SKM-1 (cell line): ENCODE results near the gene NUBPL.
A peak's percentile ranks its signal among the peaks of the same experiment; 100 is the strongest.
"Not testable (repeated sequence)": the region's sequence is repeated elsewhere in the genome, so short reads cannot be mapped to it uniquely, and the experiment has no call there.

Source experiments
- DNase-seq: peaks from one replicate; lab custom pipeline; 2025; ENCODE audit not compliant: unreplicated experiment; lab: John Stamatoyannopoulos, UW

NUBPL gene

GRCh38 chr14:31868096-31868495 is 306.9 kb downstream of the NUBPL start:
- not testable (repeated sequence) for DNase-seq

DNA sequence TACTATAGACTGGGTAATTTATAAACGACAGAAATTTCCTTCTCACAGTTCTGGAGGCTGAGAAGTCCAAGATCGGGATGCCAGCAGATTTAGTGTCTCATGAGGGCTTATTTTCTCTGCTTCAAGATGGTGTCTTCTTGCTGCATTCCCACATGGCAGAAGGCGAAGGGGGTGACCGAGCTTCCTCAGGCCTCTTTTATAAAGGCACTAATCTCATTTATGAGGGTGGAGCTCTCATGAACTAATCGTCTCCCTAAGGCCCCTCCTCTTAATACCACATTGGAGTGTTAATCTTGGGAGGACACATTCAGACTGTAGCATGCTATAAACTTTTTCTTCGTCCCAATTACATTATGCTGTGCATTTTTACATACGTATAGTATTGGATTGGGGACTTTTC is 315.5 kb downstream of the NUBPL start:
- DNase-seq: no peak

GRCh38 chr14:31877255-31877798 is 316.1 kb downstream of the NUBPL start:
- DNase-seq: no peak

DNA sequence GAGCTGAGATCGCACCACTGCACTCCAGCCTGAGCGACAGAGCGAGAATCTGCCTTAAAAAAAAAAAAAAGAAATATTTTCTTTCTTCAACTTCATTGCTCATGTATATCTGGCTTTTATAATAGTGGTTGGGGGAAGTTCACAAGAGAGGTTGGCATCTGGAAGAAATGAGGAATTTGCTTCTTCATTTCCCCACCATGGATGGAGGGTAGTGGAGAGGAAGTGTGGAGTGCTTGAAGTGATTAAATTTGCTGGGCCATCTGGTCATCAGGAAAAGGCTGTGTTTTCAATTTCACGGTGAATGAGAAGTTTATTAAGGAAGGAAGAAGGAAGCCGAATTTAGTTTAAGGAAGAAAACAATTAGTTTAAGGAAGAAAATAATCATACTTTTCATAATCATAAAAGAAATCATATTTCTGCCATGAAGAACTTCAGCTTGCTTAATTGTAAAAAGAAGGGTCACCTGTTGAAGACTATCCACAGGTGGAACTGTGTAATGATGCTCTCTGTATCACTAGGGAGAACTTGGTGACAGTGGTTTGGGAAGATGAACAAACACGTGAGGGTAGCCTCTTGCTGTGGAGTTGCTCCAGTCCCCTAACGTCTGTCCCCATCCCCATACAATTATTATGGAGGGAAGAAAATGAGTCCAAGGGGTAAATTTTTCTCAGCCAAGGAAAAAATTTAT is 318.6 kb downstream of the NUBPL start:
- DNase-seq: no peak

DNA sequence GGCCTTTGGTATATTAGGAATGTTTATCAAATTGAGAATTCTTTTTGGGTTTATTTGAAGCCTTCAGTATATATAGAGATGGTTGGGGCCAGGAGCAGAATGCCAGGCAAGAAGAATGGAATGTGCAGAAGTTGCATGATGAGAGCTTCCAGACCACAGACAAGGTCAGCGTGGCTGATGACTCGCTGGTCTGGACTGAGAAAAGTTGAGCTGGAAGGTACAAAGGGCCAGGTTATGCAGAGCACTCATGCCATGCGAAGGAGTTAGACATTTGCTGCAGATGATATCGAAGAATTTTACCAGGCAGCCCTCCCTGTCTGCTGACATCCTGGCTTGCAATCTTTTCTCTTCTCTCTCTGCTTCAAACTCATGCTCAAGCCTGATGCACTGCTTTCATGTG is 319.7 kb downstream of the NUBPL start:
- no peak for DNase-seq

GRCh38 chr14:31881531-31882310 is 320.5 kb downstream of the NUBPL start:
- DNase-seq: no peak

DNA sequence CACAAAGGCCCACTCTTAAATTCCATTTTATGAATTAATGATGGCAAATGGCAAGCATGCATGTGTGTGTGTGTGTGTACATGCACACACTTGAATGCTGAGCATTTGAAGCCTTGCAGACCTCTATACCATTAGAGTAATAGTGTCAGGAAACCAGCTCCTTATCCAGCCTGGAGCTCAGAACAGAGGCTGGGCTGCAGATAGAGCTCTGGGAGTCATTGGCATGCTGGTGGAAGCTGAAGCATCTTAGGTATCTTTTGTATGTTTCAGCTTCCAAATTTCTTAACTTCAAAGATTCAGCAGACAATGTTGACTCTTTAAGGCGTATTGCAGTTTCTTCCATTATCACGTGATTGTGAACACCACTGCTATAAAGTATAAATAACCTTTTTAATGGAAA is 323.0 kb downstream of the NUBPL start:
- DNase-seq: no peak

DNA sequence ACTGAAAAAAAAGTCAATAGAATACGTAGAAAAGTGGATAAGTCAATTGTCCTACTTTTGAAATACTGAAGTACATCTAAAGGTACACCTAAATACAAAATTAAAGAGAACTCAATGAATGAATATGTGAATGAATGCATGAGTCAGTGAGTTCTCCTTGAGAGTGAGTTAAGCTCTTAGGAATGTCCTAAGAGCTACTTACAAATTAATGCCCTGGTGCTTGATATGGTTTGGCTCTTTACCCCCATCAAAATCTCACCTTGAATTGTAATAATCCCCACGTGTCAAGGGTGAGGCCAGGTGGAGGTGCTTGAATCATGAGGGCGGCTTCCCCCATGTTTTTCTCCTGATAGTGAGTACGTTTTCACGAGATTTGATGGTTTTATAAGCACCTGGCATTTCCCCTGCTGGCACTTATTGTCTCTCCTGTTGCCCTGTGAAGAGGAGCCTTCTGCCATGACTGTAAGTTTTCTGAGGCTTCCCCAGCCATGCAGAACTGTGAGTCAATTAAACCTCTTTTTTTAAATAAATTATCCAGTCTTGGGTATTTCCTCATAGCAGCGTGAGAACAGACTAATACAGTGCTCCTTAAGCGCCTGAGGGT is 323.7 kb downstream of the NUBPL start:
- DNase-seq: no peak

GRCh38 chr14:31886156-31886835 is 325.1 kb downstream of the NUBPL start:
- DNase-seq: no peak

DNA sequence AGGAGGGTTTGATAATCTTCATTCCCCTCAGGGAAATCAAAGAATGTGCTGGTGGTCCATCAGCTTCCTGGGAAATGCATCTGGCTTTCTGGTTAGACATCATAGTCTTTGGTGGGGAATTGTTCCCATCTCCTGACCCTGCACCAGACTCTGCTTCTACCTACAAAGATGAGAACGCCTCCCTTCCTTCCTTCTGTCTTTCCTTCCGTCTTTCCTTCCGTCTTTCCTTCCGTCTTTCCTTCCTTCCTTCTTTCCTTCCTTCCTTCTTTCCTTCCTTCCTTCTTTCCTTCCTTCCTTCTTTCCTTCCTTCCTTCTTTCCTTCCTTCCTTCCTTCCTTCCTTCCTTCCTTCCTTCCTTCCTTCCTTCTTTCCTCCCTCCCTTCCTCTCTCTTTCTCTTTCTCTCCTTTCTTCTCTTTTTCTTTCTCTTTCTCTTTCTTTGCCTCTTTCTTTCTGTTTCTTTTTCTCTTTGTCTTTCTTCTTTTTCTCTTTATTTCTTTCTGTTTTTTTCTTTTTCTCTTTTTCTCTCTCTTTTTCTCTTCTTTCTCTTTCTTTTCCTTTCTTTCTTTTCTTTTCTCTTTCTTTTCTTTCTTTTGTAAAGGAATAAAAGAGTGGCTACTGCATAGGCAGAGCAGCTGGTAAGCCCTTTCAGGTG is 326.9 kb downstream of the NUBPL start:
- DNase-seq: no peak

DNA sequence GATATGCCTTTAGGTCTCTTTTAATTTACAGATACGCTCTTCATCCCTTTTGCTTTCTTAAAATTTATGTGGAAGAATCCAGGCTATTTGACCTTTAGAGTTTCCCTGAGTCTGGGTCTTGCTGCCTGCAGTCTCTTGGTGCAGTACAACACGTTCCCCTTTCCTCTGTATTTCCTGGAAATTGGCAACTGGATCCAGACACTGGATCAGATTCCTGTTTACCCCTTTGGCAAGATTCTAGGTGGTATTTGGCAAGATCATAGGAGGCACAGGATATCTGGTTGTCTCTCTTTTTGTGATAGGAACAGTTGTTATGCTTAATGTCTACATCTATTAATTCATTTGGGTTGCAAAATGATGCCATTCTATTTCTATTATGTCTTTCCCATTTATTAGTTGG is 328.1 kb downstream of the NUBPL start:
- no peak for DNase-seq

- DNase-seq: not testable (repeated sequence)
These were observed 329.0 kb downstream of the NUBPL start for GRCh38 chr14:31890202-31890601.

- DNase-seq: no peak
These were observed 332.1 kb downstream of the NUBPL start for GRCh38 chr14:31893221-31893757.

- no peak for DNase-seq
These were observed 333.1 kb downstream of the NUBPL start for GRCh38 chr14:31894351-31894750.

DNA sequence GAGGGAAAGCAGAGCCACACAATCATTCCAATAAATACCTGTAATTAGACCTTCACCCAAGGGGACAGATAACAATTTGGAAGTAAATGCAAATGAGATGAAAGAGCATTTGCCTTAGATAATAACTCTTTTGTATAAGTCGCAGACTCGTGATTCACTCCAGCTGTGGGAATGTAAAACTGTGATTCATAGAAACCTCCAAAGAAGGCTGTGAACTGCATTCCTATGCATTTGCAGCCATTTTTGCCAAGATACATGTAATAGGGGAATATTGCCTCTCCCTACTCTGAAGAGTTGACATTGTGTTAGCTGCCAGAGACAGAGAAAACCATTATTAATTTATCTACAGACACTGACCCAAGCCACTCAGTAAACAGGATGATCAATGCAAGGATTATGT is 334.0 kb downstream of the NUBPL start:
- no peak for DNase-seq

GRCh38 chr14:31895646-31896045 is 334.4 kb downstream of the NUBPL start:
- no peak for DNase-seq

DNA sequence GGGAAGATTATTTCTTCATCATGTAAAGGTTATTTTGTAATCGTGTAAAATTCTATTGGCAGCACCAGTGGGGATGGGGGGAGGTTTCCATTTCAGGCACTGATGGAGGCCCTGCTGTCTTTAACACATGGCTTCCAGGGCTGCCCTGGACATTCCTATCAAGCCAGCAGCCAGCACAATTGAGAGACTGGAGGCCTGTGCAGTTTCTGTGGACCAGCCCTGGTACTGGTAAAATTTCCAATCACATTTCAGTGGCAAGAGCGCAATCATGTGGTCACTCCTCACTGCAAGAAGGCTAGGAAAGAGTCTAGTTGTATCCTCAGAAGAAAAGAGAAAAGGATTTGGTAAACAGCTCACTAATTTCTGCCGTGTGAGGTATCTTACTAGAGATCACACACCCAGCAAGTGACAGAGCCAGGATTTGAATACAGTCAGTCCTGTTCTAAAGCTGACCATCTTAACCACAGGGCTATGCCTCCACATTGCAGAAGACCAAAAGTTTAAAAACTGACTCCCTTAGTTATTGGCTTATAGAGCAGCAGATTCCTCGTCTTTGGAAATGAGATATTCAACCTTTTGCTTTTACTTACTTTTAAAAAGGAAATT is 336.5 kb downstream of the NUBPL start:
- DNase-seq: peak; percentile 27

DNA sequence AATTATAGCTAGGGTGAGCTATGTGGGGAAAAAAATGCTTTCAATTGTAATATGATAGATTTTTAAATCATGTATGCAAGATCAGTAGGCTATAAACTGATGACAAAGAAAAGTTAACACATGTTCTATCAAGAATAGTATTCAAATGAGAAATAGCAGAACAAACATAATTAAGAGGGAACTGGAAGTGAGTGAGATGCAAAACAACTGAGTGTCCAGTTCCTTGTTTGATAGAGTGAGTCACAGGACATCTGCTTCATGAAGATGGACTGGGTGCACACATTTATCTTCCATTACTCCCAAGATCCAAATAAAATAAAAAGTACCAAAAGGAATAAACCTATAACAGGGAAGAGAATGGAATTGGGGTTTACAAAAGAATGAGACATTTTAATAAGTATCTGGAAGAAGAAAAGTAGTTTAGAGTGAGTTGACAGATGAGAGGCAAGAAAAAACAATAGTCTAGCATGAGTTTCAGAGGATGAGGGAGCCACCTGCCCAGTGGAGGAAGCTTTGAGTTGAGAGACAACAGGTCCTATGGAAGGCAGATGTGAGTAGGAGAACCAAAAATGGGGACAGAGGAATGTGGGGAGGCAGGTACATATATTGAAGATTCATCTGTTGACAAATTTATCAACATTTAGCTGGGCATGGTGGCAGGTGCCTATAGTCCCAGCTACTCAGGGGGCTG is 337.8 kb downstream of the NUBPL start:
- no peak for DNase-seq

DNA sequence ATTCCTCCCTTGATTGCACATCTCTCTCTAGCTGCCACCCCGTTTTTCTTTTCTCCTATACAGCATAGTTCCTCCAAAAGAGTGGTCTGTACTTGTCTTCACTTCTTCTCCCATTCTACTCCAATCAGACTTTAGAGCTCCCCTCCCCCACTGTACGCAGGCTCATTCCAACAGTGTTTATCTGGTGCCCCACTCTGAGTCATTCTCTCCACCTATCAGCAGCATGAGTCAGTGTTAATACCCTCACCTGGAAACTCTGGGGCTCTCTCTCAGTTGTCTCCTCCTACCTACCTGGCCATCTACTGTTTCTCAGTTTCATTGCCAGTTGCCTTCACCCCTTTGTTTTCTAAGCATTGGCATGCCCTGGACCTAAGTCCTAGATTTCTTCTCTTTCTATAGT is 340.8 kb downstream of the NUBPL start:
- no peak for DNase-seq
